Adrenal gland (tissue), 5 donors: ENCODE data around the gene NR1D2.

Experiments
- CTCF ChIP-seq, 6 experiments: fragments of 450-650 bp in 4 of 6; fragments of 200-600 bp in 2 of 6; sonication (generic) in 1 of 6; IDR thresholded peaks; 1 replicate in 5 of 6; 2 replicates in 1 of 6; pipeline versions ENCODE4 v1.5.1 to v1.8.0; 2016 to 2021; ENCODE audit warnings: antibody characterized with exemption in 6 of 6, mild to moderate bottlenecking in 2 of 6, moderate library complexity in 1 of 6
- POLR2A ChIP-seq, 2 donors: fragments of 450-650 bp; IDR thresholded peaks; one replicate each; pipeline ENCODE4 v1.6.1; 2017; ENCODE audit warnings: antibody characterized with exemption in 2 of 2, mild to moderate bottlenecking in 2 of 2, moderate library complexity in 1 of 2
- donor health status: DM: no; HTN: no; CAD: no.

GRCh38 chr3:23921052-23921511, 24.0 kb upstream of the NR1D2 start:
- TF ChIP-seq CTCF (IDR thresholded peaks at IDR 0.05), result no peak
- TF ChIP-seq POLR2A (IDR thresholded peaks at IDR 0.05), result no peak
